Measurements from ENCODE around the gene NUCB1.
"Not testable (repeated sequence)": the region's sequence is repeated elsewhere in the genome, so short reads cannot be mapped to it uniquely, and the experiment has no call there.

The NUCB1 gene

DNA sequence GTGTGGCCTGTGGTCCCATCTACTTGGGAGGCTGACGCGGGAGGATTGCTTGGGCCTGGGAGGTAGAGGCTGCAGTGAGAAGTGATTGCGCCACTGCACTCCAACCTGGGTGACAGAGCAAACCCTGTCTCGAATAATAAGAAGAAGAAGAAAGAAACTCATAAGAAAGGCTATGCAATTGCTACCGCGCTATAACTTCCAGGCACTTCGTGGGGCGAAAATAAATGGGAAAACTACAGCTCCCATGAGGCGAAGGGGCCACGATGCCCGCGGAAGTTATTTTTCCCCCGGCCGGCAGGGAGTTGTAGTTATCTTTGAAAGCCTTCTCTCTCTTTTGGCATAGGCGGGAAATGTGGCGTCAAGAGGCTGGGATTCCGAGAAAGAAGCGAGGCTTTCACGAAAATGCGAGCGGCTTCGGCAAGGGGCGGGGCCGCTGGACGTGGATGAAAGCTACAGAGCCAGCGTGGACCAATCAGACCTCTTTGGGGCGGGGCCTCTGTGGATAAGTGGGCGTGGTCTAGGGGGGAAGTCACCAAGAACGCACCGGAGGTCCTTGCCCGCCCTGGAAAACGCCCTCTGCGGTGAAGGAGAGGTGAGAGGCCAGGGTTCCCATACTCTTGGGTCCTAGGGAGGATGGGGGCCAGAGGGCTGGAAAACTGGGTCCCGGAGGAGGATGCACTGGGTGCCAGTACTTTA lies at the start of gene NUCB1:
TSS of gene NUCB1 (plus strand) at position 532 of the 696 bp plus-strand sequence. CDS start 485 bp downstream, outside the sequence.
- DNase-seq, result peak; percentile 100
- in situ Hi-C loops (cut with MboI; ENCODE audit: low pct_unique_long_range_greater_than_20kb, low sequenced_read_pairs), result no loop called here

DNA sequence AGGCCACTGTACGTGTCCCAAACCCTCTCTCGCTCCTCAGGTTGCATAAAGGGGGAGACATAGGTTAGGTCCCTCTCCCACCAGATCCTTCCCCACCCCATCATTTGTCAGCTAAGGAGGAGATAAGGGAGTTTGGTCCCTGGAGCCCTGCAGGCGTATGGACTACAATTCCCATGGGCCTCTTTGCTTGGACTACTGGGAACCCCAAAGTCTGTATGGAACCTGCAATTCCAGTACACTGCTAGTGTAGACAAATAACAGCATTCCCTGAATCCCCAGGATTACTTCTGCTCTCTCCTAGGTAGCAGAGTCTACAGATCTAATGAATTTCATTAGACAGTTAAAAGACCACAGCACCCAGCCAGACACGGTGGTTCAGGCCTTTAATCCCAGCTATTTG lies 47.8 kb upstream of the NUCB1 start:
- in situ Hi-C loops (cut with MboI; ENCODE audit: low pct_unique_long_range_greater_than_20kb, low sequenced_read_pairs), result no loop called here
- no peak for DNase-seq

DNA sequence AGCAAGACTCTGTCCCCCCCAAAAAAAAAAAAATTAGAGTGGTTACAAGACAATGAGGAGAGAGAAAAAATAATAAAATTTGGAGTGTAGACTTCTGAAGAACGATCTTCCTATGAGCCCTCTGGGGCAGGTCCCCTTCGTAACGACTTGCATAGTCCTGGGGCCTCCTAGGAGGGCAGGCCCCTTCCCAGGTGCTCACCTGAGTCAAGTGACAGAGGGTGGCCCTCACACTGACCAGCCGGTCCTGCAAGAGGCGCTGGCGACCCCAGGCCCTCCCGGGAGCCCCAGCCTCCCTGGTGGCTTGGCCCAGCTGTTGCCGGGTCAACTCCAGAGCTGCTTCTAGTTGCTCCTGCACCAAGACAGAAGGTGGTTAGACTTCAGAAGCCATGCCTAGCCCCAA lies 46.6 kb upstream of the NUCB1 start:
- no peak for DNase-seq
- in situ Hi-C loops (cut with MboI; ENCODE audit: low pct_unique_long_range_greater_than_20kb, low sequenced_read_pairs), result no loop called here

DNA sequence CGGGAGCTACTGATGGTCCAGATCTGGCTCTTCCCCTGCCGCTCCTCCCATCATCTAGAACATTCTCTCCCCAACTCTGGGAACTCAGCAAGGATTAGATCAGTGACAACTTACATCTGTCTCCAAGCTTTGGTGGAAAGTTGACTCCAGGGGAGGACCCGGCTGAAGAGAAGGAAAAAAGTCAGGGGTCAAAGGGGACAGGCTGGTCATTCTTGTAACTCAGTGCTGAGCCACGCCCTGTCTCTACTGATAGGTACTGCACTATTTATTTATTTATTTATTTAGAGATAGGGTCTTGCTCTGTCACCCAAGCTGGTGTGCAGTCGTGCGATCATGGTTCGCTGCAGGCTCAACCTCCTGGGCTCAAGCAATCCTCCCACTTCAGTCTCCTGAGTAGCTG lies 46.0 kb upstream of the NUCB1 start:
- no peak for DNase-seq
- in situ Hi-C loops (cut with MboI; ENCODE audit: low pct_unique_long_range_greater_than_20kb, low sequenced_read_pairs), result no loop called here

DNA sequence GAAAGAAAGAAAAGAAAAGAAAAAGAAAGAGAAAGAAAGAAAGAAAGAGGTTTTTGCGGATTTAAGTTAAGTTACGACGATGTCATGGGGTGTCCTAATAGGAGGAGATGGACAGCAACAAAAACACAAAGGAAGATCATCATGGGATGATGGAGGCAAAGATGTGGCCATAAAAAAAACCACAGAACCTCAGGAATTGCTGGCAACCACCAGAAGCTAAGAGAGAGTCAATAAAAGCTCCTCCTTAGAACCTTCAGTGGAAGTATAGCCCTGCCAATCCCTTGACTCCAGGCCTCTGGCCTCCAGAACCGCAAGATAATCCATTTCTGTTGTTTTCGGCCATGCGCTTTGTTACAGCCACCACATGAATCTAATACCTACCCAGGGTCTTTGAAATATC lies 43.2 kb upstream of the NUCB1 start:
- no peak for DNase-seq
- in situ Hi-C loops (cut with MboI; ENCODE audit: low pct_unique_long_range_greater_than_20kb, low sequenced_read_pairs), result no loop called here

DNA sequence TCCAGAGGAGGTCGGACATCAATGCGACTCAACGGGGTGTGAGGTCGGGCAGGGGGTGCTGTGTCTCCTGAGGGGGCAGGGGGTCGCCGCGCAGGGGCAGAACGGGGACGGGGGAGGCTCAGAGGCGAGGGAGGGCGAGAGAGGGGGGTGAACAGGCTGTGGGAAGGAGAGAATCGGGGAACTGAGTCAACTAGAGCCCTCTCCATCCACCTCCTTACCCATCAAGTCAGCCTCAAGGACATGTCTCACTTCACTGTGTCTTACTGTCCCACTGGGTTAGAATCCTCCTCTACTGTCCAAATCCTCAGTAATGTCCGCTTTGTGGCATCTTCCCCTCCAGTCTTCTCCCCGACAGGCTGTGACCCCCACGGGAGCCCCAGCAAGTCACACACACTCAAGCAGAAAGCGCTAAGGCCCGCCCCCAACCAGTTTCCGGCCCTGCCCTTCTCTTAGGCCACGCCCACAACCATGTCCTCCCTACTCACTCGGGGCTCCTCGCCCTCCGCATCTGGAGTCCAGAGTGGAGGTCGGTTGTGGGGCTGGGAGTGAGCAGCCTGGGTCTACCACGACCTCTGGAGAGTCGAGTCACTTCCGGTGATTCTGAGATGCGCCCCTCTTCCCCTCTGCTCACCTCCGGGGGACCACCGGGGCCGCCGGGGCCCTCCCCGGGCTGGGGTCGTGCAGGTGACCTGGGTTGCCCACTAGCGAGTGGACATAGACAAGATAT lies 41.0 kb upstream of the NUCB1 start:
- peak; percentile 79 for DNase-seq

DNA sequence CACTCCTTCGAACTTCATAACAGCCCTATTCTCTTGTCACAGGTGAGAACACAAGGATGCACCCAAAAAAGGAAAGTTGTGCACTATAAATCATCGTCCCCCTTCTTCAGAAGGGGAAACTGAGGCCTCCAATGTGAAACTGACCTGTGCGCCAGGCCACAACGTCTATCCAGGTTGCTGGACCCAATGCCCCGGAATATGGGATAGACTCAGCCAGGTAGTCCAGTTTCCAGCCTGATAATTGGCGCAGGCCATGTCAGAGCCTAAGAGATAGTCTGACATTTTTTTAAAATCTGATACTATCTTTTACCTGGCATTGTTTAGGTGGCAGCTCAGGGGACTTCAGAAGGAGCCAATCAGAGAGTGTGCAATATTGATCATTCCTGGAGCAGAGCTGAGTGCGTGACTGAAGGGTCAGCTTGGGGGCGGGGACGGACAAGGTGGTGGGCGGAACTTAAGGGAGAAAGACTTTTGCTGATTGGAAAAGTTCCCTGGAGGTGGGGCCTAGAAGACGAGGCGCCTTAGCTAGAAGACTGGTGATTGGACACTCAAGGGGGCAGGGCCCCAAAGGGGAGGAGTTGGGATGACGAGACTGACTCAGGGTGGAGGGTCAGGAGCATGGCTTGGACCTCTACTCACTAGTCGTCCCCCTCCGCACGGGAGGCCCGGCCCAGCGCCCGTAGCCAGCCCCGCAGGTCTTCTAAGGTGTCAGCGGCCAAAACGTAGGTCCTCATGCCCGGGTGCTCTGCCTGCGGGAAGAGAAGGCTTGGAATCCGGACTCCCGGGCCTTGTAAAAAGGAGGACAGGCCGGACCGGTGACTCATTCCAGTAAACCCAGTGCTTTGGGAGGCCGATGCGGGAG lies 40.2 kb upstream of the NUCB1 start:
- no peak for DNase-seq
- in situ Hi-C loops (cut with MboI; ENCODE audit: low pct_unique_long_range_greater_than_20kb, low sequenced_read_pairs), result no loop called here

More for the DNA sequence above, 41.0 kb upstream of the NUCB1 start:
- in situ Hi-C loops (cut with MboI; ENCODE audit: low pct_unique_long_range_greater_than_20kb, low sequenced_read_pairs), result no loop called here

DNA sequence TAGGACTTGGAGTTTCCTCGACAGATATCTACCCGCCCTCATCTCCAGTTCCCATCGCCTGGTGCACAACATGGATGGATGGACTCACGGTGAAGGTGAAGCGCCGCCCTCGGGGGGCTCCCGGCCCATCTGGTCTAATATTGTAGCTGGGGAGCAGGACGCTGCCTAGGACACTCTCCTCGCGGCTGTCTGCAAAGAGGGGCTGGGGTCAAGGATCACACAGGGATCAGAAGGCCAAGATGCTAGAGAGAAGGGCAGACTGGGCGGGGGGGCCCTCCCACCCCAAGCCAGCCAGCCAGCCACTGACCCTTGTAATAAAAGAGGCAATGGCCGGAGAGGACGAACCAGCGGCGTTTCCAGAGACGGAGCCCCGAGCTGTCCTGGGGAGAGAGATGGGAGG lies 38.8 kb upstream of the NUCB1 start:
- DNase-seq, result no peak
- in situ Hi-C loops (cut with MboI; ENCODE audit: low pct_unique_long_range_greater_than_20kb, low sequenced_read_pairs), result no loop called here

DNA sequence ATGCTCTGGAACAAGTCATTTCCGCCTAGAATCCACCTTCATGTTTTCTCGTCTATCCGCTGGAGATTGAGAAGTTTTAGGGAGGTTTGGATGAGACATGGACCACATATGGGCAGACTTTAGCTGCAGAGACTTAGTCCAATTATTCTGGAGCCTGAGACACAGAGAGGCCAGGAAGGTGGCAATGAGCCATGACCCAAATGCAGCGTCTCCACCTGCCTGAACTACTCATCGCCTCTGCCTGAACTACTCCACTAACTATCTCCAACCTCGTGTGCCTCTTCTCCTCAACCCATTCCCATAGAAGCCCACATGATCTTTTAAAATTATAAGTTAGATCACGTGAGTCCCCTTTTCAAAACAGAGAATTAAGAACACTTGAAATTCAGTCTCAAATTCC lies 37.3 kb upstream of the NUCB1 start:
- no peak for DNase-seq
- in situ Hi-C loops (cut with MboI; ENCODE audit: low pct_unique_long_range_greater_than_20kb, low sequenced_read_pairs), result no loop called here

DNA sequence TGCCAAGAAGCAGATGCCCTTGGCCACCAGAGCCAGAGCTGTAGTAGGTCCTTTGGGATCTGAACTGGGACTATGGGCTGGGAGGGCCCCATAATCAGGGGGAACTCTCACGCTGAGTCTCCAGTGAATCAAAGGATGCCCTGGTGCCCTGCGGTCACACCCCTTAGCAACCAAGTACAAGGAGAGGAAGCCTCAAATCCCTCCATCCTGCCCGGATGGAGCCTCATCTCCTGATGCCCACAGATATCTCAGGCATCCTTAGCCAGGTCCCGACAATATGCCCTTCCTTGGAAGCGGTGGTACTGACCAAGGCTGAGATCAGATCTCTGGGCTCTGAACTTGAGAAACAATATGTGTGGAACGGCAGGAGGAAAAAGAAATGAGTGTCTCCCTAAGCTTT lies 33.4 kb upstream of the NUCB1 start:
- in situ Hi-C loops (cut with MboI; ENCODE audit: low pct_unique_long_range_greater_than_20kb, low sequenced_read_pairs), result no loop called here

DNA sequence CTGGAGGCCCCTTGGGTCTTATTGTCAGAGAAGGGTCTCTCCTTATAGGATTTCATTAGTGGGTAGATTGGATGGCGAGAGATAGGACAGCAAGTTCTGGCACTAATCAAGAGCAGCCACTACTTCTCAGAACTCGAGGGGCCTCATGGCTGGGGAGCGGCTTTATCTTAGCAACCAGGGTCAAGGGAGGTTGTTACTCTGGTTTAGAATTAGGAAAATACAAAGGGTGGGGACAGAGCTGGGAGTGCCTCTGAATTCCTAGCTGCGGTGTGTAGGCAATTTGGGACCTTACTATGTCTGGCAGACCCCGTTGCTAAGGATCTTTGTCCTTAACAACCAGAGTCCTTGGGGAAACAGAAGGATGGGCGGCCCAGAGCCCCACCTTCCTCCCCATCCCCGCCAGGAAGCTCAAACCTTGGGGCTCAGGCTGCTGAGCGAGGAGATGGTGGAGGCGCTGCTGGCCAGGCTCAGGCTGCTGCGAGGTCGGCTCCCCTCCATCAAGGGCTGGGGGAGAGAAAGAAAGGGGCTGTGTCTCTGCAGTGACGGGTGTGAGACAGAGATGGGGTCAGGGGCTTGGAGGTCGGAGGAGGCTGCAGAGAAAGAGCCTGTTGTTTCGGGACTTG lies 32.9 kb upstream of the NUCB1 start:
- in situ Hi-C loops (cut with MboI; ENCODE audit: low pct_unique_long_range_greater_than_20kb, low sequenced_read_pairs), result no loop called here
- no peak for DNase-seq

More for the DNA sequence above, 33.4 kb upstream of the NUCB1 start:
- no peak for DNase-seq

DNA sequence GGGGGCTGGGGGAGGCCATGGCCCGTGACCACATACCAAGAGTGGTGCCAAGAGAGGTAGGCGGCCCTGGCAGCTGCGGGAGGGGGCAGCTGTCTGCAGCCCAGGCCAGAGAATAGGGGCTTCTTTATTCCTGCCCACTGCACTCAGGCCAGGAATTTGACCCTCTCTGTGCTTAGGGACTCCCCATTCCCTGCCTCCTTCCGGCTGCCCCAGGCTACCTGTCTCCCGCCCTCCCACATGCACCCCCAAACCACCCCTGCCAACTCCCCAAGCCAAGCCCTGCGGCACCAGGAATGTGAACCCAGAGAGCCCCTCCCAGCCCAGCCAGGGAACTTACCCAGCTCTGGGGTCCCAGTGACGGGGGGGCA lies 32.4 kb upstream of the NUCB1 start:
- in situ Hi-C loops (cut with MboI; ENCODE audit: low pct_unique_long_range_greater_than_20kb, low sequenced_read_pairs), result no loop called here
- no peak for DNase-seq

DNA sequence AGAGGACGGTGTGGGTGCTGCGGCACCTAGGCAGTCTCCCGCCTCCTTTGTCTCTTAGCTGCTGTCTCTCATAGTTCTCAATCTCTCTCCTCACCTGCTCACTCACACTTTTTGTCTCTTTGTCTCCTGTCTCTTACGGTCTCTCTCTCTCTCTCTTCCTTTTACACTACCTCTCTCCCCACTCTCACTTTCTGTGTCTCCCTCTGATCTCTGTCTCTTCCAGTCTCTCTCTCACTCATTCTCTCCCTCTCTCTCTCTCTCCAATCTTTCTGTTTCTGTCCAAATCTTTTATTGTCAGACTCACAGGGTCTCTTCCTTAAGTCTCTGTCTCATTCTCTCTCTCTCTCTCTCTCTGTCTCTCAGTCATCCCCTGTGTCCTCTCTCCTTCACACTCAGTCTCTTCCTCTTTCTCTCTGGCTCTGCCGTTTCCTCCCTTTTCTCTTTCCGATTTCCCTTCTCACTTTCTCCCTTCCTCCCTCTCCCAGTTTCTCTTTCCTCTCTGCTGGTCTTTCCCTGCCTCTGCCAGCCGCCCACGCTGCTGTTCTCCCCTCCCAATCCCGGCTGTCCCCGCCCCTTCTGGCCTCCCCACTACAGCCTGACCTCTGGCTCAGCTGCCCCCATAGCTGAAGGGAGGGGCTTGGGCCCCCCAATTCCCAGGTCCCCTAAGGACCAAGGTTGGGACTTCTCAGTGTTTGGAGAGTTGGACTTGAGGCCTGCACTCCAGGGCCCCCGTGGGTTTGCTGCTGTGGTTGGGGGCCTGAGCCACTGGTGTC lies 31.8 kb upstream of the NUCB1 start, which contains the start of gene PLEKHA4:
TSS of gene PLEKHA4 (minus strand) at position 504 of the 773 bp plus-strand sequence. CDS start 997 bp downstream, outside the sequence.
- in situ Hi-C loops (cut with MboI; ENCODE audit: low pct_unique_long_range_greater_than_20kb, low sequenced_read_pairs), result no loop called here
- DNase-seq, result no peak

DNA sequence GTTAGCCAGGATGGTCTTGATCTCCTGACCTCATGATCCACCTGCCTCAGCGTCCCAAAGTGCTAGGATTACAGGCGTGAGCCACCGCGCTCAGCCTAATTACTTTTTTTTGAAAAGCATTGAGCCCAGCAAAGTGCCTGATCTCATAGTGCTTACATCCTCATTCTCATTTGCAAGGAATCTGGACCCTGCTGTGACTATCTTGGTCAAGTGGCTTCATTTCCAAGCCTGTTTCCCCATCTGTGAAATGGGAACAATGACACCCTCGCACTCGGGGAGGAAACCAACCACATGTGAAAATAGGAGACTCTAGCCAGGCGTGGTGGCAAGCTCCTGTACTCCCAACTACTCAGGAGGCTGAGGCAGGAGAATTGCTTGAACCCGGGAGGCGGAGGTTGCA lies 30.1 kb upstream of the NUCB1 start:
- in situ Hi-C loops (cut with MboI; ENCODE audit: low pct_unique_long_range_greater_than_20kb, low sequenced_read_pairs), result no loop called here
- DNase-seq, result no peak

DNA sequence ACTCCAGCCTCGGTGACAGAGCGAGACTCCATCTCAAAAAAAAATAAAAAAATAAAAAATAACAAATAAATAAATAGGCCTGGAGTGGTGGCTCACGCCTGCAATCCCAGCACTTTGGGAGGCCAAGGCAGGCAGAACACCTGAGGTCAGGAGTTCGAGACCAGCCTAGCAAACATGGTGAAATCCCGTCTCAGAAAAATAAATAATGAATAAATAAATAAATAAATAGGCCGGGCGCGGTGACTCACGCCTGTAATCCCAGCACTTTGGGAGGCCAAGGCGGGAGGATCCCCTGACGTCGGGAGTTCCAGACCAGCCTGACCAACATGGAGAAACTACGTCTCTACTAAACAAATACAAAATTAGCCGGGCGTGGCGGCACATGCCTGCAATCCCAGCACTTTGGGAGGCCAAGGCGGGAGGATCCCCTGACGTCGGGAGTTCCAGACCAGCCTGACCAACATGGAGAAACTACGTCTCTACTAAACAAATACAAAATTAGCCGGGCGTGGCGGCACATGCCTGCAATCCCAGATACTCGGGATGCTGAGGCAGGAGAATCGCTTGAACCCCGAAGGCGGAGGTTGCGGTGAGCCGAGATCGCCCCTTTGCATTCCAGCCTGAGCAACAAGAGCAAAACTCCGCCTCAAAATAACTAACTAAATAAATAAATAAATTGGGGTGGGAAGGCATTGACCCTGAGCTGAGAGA lies 28.5 kb upstream of the NUCB1 start:
- DNase-seq; in situ Hi-C loops (cut with MboI; ENCODE audit: low pct_unique_long_range_greater_than_20kb, low sequenced_read_pairs): not testable (repeated sequence)

DNA sequence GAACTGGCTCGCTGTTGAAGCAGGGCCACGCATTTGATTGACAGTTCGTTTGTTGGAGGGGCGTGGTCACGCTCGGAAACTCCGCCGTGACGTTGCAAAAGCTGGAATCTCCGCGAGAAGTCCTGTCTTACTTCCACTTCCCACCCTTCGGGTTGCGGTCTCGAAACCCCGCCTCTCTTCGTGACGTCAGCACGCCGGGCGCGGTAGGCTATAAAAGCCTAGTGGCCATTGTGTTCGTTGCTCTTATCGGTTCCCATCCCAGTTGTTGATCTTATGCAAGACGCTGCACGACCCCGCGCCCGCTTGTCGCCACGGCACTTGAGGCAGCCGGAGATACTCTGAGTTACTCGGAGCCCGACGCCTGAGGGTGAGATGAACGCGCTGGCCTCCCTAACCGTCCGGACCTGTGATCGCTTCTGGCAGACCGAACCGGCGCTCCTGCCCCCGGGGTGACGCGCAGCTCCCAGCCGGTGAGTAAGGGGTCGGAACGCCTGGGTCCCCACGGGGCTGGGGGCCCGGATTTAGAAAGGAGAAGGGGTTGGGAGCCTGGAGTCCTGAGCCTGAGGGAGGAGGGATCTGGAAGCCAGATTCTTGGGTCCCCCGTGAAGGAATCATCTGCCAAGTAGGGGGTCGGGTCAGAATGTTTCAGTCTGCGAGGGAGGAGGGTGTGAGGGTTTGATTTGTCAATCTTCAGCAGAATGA lies 27.8 kb upstream of the NUCB1 start, which contains the start of gene PPP1R15A:
TSS of gene PPP1R15A (plus strand) at position 240 of the 702 bp plus-strand sequence. CDS start 813 bp downstream, outside the sequence.
- in situ Hi-C loops (cut with MboI; ENCODE audit: low pct_unique_long_range_greater_than_20kb, low sequenced_read_pairs), result no loop called here

DNA sequence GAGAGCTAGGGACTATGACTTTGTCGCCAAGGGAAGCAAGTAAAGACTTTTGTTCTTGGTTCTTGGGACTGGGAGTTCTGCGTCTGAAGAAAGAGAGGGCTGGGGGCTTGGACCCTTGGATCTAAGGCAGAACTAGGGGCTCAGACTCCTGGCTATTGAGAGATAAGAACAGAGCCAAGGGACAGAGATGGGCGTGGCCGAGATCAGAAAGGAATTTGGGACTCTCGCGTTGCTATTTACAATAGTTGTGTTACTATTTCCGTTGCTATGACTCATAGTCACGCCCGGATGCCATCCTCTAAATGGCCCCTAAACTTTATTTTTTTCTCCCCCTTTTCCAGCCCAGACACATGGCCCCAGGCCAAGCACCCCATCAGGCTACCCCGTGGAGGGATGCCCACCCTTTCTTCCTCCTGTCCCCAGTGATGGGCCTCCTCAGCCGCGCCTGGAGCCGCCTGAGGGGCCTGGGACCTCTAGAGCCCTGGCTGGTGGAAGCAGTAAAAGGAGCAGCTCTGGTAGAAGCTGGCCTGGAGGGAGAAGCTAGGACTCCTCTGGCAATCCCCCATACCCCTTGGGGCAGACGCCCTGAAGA lies 27.1 kb upstream of the NUCB1 start:
- in situ Hi-C loops (cut with MboI; ENCODE audit: low pct_unique_long_range_greater_than_20kb, low sequenced_read_pairs), result no loop called here
- peak; percentile 89 for DNase-seq

More for the DNA sequence above, 27.8 kb upstream of the NUCB1 start, which contains the start of gene PPP1R15A:
- DNase-seq, result peak; percentile 99

Measured in KBM-7 (cell line).